ENCODE results near the gene TMEM115. TPM values are rescaled to one million over a fixed set of nuclear protein-coding genes. Genes with fewer than 3 reads are reported as not detected.

The TMEM115 gene
- total and polyA plus RNA-seq, 4 donors = 29.0 to 44.8 (median 35.9) TPM

DNA sequence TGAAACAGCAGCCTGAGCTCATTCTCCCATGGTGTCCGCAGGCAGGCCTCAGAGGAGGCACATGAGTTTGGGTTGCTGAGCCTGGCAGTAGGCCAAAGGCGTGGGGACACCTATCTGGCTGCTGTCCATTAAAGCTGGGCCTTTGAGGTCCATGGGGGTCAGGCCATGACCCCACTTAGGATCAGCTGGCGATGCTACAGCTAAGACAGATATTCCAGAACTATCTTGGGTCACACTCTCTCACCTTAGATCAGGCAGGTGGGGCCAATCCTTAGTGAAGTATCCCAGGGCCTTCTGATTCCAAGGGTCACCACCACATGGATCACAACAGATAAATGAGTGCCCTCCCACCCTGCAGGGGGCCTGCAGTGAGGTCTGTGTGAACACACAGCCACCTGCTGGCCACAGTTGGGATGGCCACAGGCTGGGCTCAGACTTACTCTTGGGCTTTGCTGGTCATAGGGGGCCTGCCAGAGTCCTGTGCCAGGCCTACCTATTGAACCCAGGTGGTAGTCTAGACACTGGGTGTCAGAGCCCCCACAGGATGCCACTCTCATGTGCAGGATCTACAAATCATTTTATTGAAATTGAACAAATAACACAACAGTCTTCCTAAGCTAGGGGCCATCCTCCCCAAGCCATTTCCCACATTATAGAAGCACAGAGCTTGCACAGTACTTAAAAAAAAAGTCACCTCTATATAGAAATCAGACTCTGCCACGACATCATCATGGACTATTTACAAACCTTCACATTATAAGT, 34.8 kb downstream of the TMEM115 start:
- DNase-seq = peak; percentile 63 to 73 (median 72)
- peaks cover 2 to 47% (median 17%) of the 10 kb centered on the region in 5 donors for H3K4me1 ChIP-seq (ENCODE audit: control insufficient read depth in 5 of 5, insufficient read depth in 5 of 5, low read length in 5 of 5)
- H3K9ac ChIP-seq (ENCODE audit: insufficient read depth in 1 of 2, low read length in 2 of 2) = no peak overlapping the region
- no peaks in the 10 kb centered on the region for H3K27me3 ChIP-seq (ENCODE audit: control insufficient read depth in 3 of 3, insufficient read depth in 3 of 3, low read length in 2 of 3)
- ATAC-seq (ENCODE audit: insufficient read depth, low FRiP score) = no peak
- no peak overlapping the region for H3K4me3 ChIP-seq
- H3K36me3 ChIP-seq (ENCODE audit: control insufficient read depth in 4 of 4, insufficient read depth in 4 of 4, low read length in 4 of 4) = peaks cover under 1 to 15% (median 6%) of the 10 kb centered on the region in 4 donors
- H3K27ac ChIP-seq (ENCODE audit: low read depth in 1 of 2, low read length in 1 of 2) = peak overlapping the region; percentile 64 to 94
- TF ChIP-seq, protein P1, sequence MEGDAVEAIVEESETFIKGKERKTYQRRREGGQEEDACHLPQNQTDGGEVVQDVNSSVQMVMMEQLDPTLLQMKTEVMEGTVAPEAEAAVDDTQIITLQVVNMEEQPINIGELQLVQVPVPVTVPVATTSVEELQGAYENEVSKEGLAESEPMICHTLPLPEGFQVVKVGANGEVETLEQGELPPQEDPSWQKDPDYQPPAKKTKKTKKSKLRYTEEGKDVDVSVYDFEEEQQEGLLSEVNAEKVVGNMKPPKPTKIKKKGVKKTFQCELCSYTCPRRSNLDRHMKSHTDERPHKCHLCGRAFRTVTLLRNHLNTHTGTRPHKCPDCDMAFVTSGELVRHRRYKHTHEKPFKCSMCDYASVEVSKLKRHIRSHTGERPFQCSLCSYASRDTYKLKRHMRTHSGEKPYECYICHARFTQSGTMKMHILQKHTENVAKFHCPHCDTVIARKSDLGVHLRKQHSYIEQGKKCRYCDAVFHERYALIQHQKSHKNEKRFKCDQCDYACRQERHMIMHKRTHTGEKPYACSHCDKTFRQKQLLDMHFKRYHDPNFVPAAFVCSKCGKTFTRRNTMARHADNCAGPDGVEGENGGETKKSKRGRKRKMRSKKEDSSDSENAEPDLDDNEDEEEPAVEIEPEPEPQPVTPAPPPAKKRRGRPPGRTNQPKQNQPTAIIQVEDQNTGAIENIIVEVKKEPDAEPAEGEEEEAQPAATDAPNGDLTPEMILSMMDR (IDR thresholded peaks at IDR 0.05; ENCODE audit: control extremely low read depth, extremely low read depth) = peak; percentile 69
- no peaks in the 10 kb centered on the region for H3K9me3 ChIP-seq (ENCODE audit: control insufficient read depth in 4 of 4, insufficient read depth in 3 of 4, low read length in 3 of 4)
- 42 to 56% methylated on average over 4 of the region's 4 CpGs for WGBS, 2 donors

DNA sequence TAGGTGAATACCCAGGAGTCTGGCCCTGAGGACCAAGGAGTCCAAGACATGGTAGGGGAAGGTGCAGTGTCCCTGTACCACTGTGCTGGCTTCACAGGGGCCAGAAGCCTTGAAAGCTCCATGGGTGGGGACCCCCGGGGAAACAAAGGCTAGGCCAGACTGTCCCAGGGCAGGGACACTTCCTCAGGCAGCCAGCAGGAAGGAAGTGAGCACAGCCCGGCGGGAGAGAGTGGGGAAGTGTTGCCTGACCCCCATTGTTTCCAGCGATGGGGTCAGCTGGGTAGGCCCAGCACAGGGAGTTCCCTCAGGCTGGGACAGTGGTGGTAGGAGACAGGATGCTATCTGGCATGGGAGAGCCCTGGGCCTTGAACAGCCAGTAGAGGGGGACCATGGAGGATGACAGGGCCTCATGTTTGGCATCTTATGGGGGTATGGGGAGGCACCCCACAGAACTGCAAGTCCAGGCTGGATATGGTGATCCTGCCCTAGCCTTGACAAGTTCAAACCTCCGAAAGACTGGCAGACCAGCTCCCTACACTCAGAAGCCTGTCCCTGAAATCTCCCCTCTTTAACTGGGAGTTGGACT, 35.6 kb downstream of the TMEM115 start:
- TF ChIP-seq, protein P1 (IDR thresholded peaks at IDR 0.05; ENCODE audit: control extremely low read depth, extremely low read depth) = no peak
- WGBS, 2 donors = 20 to 45% methylated on average over 5 of the region's 5 CpGs
- no peaks in the 10 kb centered on the region for H3K27me3 ChIP-seq (ENCODE audit: control insufficient read depth in 3 of 3, insufficient read depth in 3 of 3, low read length in 2 of 3)
- no peak for ATAC-seq (ENCODE audit: insufficient read depth, low FRiP score)
- peaks cover 0 to 19% (median 7%) of the 10 kb centered on the region in 4 donors for H3K36me3 ChIP-seq (ENCODE audit: control insufficient read depth in 4 of 4, insufficient read depth in 4 of 4, low read length in 4 of 4)
- no peak overlapping the region for H3K4me3 ChIP-seq
- peaks cover 2 to 55% (median 20%) of the 10 kb centered on the region in 5 donors for H3K4me1 ChIP-seq (ENCODE audit: control insufficient read depth in 5 of 5, insufficient read depth in 5 of 5, low read length in 5 of 5)
- no peak overlapping the region for H3K9ac ChIP-seq (ENCODE audit: insufficient read depth in 1 of 2, low read length in 2 of 2)
- peak overlapping the region; percentile 78 to 94 for H3K27ac ChIP-seq (ENCODE audit: low read depth in 1 of 2, low read length in 1 of 2)
- DNase-seq = peak in 2 of 3 donors; percentile 36 to 66
- H3K9me3 ChIP-seq (ENCODE audit: control insufficient read depth in 4 of 4, insufficient read depth in 3 of 4, low read length in 3 of 4) = no peaks in the 10 kb centered on the region

DNA sequence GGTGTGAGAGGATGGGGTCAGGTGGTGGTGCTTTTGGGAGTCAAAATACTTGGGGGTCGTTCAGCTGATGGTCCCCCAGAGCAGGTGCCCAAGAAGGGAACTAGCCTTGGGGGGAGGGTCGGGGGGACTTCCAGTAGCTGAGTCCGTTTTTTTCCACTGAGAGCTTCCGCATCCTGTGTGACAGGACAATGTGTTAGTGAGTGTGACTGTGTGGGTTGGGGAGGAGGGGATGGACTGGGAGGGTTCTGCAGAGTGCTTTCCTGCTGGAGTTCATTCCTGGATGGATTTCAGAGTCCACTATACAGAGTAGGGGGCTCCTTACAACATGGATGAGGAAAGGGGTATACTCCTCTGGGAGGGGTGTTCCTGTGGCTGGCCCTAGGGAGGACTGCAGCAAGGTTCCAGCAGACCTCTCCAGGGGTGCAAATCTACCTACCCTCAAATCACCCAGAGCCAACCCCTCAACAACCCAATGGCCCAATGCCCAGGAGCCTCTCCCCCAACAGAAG, 36.2 kb downstream of the TMEM115 start:
- no peaks in the 10 kb centered on the region for H3K27me3 ChIP-seq (ENCODE audit: control insufficient read depth in 3 of 3, insufficient read depth in 3 of 3, low read length in 2 of 3)
- H3K9ac ChIP-seq (ENCODE audit: insufficient read depth in 1 of 2, low read length in 2 of 2) = no peak overlapping the region
- H3K36me3 ChIP-seq (ENCODE audit: control insufficient read depth in 4 of 4, insufficient read depth in 4 of 4, low read length in 4 of 4) = peaks cover 0 to 24% (median 11%) of the 10 kb centered on the region in 4 donors
- no peaks in the 10 kb centered on the region for H3K9me3 ChIP-seq (ENCODE audit: control insufficient read depth in 4 of 4, insufficient read depth in 3 of 4, low read length in 3 of 4)
- DNase-seq (peak; percentile 49 to 81 (median 63)), ATAC-seq (ENCODE audit: insufficient read depth, low FRiP score) (no peak)
- H3K27ac ChIP-seq (ENCODE audit: low read depth in 1 of 2, low read length in 1 of 2) = peak overlapping the region; percentile 78 to 94
- WGBS, 2 donors = 26 to 28% methylated on average over 4 of the region's 4 CpGs
- H3K4me3 ChIP-seq = no peak overlapping the region
- peaks cover 0 to 55% (median 21%) of the 10 kb centered on the region in 5 donors for H3K4me1 ChIP-seq (ENCODE audit: control insufficient read depth in 5 of 5, insufficient read depth in 5 of 5, low read length in 5 of 5)
- TF ChIP-seq, protein P1 (IDR thresholded peaks at IDR 0.05; ENCODE audit: control extremely low read depth, extremely low read depth) = no peak
